HG03280 (cell line): ENCODE data around the gene FGF10.
A peak's percentile ranks its signal among the peaks of the same experiment; 100 is the strongest.

Experiments used
- ATAC-seq: cut with Tn5 transposase; IDR thresholded peaks from one replicate; pipeline ENCODE4 v1.9.1; 2021; ENCODE audit warnings: mild to moderate bottlenecking, moderate library complexity; ENCODE audit not compliant: unreplicated experiment

The FGF10 gene

GRCh38 chr5:44358421-44358820 lies 30.8 kb downstream of the FGF10 start:
- ATAC-seq: no peak

GRCh38 chr5:44356231-44356630 lies 33.0 kb downstream of the FGF10 start:
- ATAC-seq: no peak

GRCh38 chr5:44345871-44346270 lies 43.3 kb downstream of the FGF10 start:
- ATAC-seq: no peak

- no peak for ATAC-seq
These were observed 52.5 kb downstream of the FGF10 start for GRCh38 chr5:44336708-44337107.

GRCh38 chr5:44334622-44335021 lies 54.6 kb downstream of the FGF10 start:
- no peak for ATAC-seq

GRCh38 chr5:44332285-44332971 lies 56.8 kb downstream of the FGF10 start:
- ATAC-seq: peak; percentile 55

GRCh38 chr5:44331471-44332050 lies 57.7 kb downstream of the FGF10 start:
- ATAC-seq: no peak

GRCh38 chr5:44329716-44330115 lies 59.5 kb downstream of the FGF10 start:
- ATAC-seq: no peak

- ATAC-seq: no peak
These were observed 68.0 kb downstream of the FGF10 start for GRCh38 chr5:44321144-44321725.

- no peak for ATAC-seq
These were observed 69.0 kb downstream of the FGF10 start for GRCh38 chr5:44320188-44320587.

- ATAC-seq: no peak
These were observed 70.3 kb downstream of the FGF10 start for GRCh38 chr5:44318883-44319282.

- no peak for ATAC-seq
These were observed 76.8 kb downstream of the FGF10 start for GRCh38 chr5:44312374-44312773.

- no peak for ATAC-seq
These were observed 88.7 kb downstream of the FGF10 start for GRCh38 chr5:44300551-44300950.

- no peak for ATAC-seq
These were observed 89.8 kb downstream of the FGF10 start for GRCh38 chr5:44299394-44299793.

- no peak for ATAC-seq
These were observed 94.7 kb downstream of the FGF10 start for GRCh38 chr5:44294516-44294915.

- ATAC-seq: no peak
These were observed 96.5 kb downstream of the FGF10 start for GRCh38 chr5:44292736-44293135.

- ATAC-seq: no peak
These were observed 110.8 kb downstream of the FGF10 start for GRCh38 chr5:44278469-44278868.

- ATAC-seq: no peak
These were observed 113.3 kb downstream of the FGF10 start for GRCh38 chr5:44275908-44276307.

GRCh38 chr5:44275329-44275728 lies 113.9 kb downstream of the FGF10 start:
- ATAC-seq: no peak

GRCh38 chr5:44267909-44268308 lies 121.3 kb downstream of the FGF10 start:
- no peak for ATAC-seq

GRCh38 chr5:44266882-44267576 lies 122.2 kb downstream of the FGF10 start:
- ATAC-seq: no peak

- no peak for ATAC-seq
These were observed 123.5 kb downstream of the FGF10 start for GRCh38 chr5:44265713-44266112.
